Kidney tubule cell (primary cell): Measurements from ENCODE around the gene ALOX15B.
"Not testable (repeated sequence)": the region's sequence is repeated elsewhere in the genome, so short reads cannot be mapped to it uniquely, and the experiment has no call there.

Experiments
- DNase-seq: peaks from one replicate; pipeline ENCODE4 v3.0.0-alpha.2; 2018; ENCODE audit warnings: low spot score

The ALOX15B gene

GRCh38 chr17:8013731-8014557 is 24.9 kb upstream of the ALOX15B start:
- no peak for DNase-seq

- no peak for DNase-seq
Observed at GRCh38 chr17:8014558-8014850, 24.4 kb upstream of the ALOX15B start.

GRCh38 chr17:8015236-8015956 is 23.5 kb upstream of the ALOX15B start:
- no peak for DNase-seq

GRCh38 chr17:8015957-8016631 is 22.8 kb upstream of the ALOX15B start:
- no peak for DNase-seq

- DNase-seq = peak; percentile 56
Observed at GRCh38 chr17:8016632-8017424, 22.0 kb upstream of the ALOX15B start.

- DNase-seq = no peak
Observed at GRCh38 chr17:8018436-8018835, 20.4 kb upstream of the ALOX15B start.

GRCh38 chr17:8019166-8019565 is 19.7 kb upstream of the ALOX15B start:
- DNase-seq = peak; percentile 9

- DNase-seq = peak; percentile 84
Observed at GRCh38 chr17:8019665-8020650, 18.9 kb upstream of the ALOX15B start.

- DNase-seq = no peak
Observed at GRCh38 chr17:8020776-8021564, 17.9 kb upstream of the ALOX15B start.

- peak; percentile 28 for DNase-seq
Observed at GRCh38 chr17:8021565-8022359, 17.1 kb upstream of the ALOX15B start.

- peak; percentile 50 for DNase-seq
Observed at GRCh38 chr17:8022360-8023003, 16.4 kb upstream of the ALOX15B start.

- not testable (repeated sequence) for DNase-seq
Observed at GRCh38 chr17:8024161-8024560, 14.7 kb upstream of the ALOX15B start.

- no peak for DNase-seq
Observed at GRCh38 chr17:8025176-8025911, 13.5 kb upstream of the ALOX15B start.

- peak; percentile 30 for DNase-seq
Observed at GRCh38 chr17:8029121-8029520, 9.7 kb upstream of the ALOX15B start.

GRCh38 chr17:8031261-8031661 is 7.6 kb upstream of the ALOX15B start:
- no peak for DNase-seq

- no peak for DNase-seq
Observed at GRCh38 chr17:8031950-8032349, 6.9 kb upstream of the ALOX15B start.

GRCh38 chr17:8032442-8032841 is 6.4 kb upstream of the ALOX15B start:
- DNase-seq = no peak

GRCh38 chr17:8039611-8040168 is 831 bp downstream of the ALOX15B start:
- DNase-seq = no peak
